ENCODE results near the gene METTL2B.

Gene METTL2B

GRCh38 chr7:128435327-128435686 lies 41.2 kb upstream of the METTL2B start:
- no peak for DNase-seq (ENCODE audit: low read depth)
- no peak for TF ChIP-seq CTCF (conservative IDR thresholded peaks at IDR 0.05; ENCODE audit: control insufficient read depth, insufficient read depth, low read depth, low read length)
- H3K4me3 ChIP-seq (ENCODE audit: control insufficient read depth, low read depth, low read length), result no peak overlapping the region

- no peak overlapping the region for H3K4me3 ChIP-seq (ENCODE audit: control insufficient read depth, low read depth, low read length)
- no peak for DNase-seq (ENCODE audit: low read depth)
- TF ChIP-seq CTCF (conservative IDR thresholded peaks at IDR 0.05; ENCODE audit: control insufficient read depth, insufficient read depth, low read depth, low read length), result no peak
Observed at GRCh38 chr7:128437426-128438332, 38.9 kb upstream of the METTL2B start.

GRCh38 chr7:128442356-128442755 lies 34.2 kb upstream of the METTL2B start:
- TF ChIP-seq CTCF (conservative IDR thresholded peaks at IDR 0.05; ENCODE audit: control insufficient read depth, insufficient read depth, low read depth, low read length), result no peak
- DNase-seq (ENCODE audit: low read depth), result no peak
- H3K4me3 ChIP-seq (ENCODE audit: control insufficient read depth, low read depth, low read length), result no peak overlapping the region

- TF ChIP-seq CTCF (conservative IDR thresholded peaks at IDR 0.05; ENCODE audit: control insufficient read depth, insufficient read depth, low read depth, low read length), result no peak
- no peak for DNase-seq (ENCODE audit: low read depth)
- H3K4me3 ChIP-seq (ENCODE audit: control insufficient read depth, low read depth, low read length), result no peak overlapping the region
Observed at GRCh38 chr7:128443831-128444600, 32.5 kb upstream of the METTL2B start.

- no peak overlapping the region for H3K4me3 ChIP-seq (ENCODE audit: control insufficient read depth, low read depth, low read length)
- no peak for DNase-seq (ENCODE audit: low read depth)
- TF ChIP-seq CTCF (conservative IDR thresholded peaks at IDR 0.05; ENCODE audit: control insufficient read depth, insufficient read depth, low read depth, low read length), result no peak
Observed at GRCh38 chr7:128446306-128446705, 30.2 kb upstream of the METTL2B start.

GRCh38 chr7:128447941-128448564 lies 28.5 kb upstream of the METTL2B start:
- TF ChIP-seq CTCF (conservative IDR thresholded peaks at IDR 0.05; ENCODE audit: control insufficient read depth, insufficient read depth, low read depth, low read length), result no peak
- no peak overlapping the region for H3K4me3 ChIP-seq (ENCODE audit: control insufficient read depth, low read depth, low read length)
- DNase-seq (ENCODE audit: low read depth), result no peak
